ENCODE data around the gene ITGAV.

DNA sequence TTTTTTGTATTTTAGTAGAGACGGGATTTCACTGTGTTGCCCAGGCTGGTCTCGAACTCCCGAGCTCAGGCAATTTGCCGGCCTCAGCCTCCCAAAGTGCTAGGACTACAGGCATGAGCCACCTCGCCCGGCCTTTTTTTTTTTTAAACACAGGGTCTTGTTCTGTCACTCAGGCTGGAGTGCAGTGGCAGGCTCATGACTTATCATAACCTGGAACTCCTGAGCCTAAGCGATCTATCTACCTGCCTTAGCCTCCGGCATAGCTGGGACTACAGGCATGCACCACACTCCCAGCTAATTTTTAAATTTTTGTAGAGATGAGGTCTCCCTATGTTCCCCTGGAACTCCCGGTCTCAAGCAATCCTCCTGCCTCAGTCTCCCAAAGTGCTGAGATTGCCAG is 1.4 kb upstream of the ITGAV start:
- TF ChIP-seq, protein P1, sequence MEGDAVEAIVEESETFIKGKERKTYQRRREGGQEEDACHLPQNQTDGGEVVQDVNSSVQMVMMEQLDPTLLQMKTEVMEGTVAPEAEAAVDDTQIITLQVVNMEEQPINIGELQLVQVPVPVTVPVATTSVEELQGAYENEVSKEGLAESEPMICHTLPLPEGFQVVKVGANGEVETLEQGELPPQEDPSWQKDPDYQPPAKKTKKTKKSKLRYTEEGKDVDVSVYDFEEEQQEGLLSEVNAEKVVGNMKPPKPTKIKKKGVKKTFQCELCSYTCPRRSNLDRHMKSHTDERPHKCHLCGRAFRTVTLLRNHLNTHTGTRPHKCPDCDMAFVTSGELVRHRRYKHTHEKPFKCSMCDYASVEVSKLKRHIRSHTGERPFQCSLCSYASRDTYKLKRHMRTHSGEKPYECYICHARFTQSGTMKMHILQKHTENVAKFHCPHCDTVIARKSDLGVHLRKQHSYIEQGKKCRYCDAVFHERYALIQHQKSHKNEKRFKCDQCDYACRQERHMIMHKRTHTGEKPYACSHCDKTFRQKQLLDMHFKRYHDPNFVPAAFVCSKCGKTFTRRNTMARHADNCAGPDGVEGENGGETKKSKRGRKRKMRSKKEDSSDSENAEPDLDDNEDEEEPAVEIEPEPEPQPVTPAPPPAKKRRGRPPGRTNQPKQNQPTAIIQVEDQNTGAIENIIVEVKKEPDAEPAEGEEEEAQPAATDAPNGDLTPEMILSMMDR (IDR thresholded peaks at IDR 0.05) = no peak
- no peak for TF ChIP-seq EZH2phosphoT487 (IDR thresholded peaks at IDR 0.05)
